HUDEP-2 (cell line): Measurements from ENCODE around the gene PARVG.

ENCODE experiments used
- DNase-seq, 76 experiments: peaks; one replicate each; lab custom pipeline; 2025; ENCODE audit not compliant: unreplicated experiment in 76 of 76; lab: John Stamatoyannopoulos, UW

PARVG gene

DNA sequence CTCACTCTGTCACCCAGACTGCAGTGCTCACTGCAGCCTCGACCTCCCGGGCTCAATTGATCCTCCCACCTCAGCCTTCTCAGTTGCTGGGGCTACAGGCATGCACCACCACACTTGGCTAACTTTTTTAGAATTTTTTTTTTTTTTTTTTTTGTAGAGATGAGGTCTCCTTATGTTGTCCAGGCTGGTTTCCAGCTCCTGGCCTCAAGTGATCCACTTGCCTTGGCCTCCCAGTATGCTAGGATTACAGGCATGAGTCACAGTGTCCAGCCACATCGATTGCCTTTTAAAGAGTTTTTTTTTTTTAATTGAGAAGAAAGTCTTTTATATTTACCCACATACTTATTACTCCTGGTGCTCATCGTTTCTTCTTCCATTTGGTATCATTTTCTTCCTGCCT is 30.0 kb downstream of the PARVG start:
- no peak for DNase-seq

DNA sequence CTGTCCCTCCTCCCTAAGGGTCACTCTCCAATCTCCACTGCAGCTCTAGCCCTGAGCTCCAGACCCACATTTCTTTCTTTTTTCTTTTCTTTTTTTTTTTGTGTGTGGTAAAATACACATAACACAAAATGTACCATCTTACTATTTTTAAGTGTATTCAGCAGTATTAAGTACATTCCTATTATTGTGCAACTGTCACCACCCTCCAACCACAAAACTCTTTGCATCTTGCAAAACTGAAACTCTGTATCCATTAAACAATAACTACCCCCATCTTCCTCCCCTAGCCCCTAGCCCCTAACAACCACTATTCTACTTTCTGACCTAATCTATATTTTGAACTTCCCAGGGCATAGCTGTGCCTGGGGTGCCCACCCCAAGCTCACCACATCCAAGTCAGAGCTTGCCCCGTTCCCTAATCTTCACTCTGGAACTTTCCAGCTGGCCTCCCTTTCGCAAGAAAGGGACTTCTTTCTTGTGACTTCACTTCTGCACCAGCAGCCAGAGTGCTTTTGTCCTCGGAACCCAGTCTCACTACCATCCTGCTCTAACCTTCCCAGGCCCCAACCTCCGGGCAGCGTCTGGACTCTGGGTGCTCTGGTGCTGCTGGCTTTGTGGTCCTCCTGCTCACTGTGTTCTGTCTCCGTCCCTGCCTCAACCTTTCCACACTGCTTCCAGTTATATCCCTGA is 30.7 kb downstream of the PARVG start:
- no peak for DNase-seq

DNA sequence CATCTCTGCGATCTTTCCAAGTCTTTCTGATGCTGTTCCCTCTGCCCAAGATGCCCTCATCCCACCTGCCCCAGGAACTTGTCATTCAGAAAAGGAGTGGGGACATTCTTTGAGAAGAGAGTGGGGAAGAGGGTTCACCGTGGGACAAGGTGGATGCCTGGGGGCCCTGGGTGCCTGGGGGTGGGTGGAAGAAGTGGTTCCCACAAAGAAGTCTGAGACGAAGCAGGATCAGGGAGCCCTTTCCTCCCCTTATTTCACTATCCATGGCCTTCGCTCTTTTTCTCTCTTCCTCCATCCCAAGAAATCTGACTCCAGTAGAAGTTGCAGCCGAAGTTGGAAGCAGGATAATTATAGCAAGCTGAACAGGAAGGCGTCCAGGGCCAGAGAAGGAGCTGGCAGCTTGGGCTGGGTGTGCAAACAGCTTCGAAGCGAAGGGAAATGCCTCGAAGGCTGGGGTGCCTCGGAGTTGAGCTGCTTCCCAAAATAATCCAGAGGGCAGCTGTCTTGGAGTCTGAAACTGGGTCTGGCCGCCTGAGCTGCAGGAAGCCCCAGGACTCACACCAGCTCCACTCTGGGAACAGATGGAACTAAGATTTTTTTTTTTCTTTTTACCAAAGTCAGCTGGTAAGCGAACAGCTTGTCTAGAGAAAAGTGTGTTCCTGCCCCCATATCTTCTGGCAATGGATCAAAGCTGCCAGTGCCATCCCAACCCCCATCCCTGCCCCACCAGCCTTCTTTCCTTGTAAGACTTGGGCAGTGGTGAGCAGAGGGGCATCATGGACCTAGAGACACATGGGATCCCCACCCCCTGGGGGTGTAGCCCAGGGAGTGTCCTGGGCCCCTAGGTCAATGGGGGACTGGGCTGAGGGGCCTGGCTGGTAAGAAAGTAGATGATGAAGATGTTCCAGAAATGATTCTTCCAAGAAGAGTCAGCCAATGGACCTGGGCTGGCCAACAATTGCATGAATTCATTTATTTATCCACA is 31.5 kb downstream of the PARVG start:
- DNase-seq: no peak

DNA sequence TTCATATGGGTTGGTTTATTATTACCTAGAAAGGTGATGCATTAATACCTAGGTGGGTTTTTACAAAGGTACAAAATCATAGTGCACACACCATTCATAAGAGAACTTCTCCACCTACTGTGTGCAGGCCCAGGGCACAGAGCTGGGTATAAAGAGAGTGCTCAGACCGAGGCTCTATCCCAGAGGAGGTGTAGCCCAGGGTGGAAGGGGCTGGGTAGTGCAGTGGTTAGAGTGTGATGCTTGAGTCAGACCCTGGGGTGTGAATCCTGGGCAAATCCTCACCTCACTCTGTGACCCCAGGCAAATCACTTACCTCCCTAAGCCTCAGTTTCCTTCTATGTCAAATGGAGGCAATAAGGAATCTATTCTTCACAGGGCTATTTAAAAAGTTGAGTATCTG is 32.2 kb downstream of the PARVG start:
- no peak for DNase-seq

DNA sequence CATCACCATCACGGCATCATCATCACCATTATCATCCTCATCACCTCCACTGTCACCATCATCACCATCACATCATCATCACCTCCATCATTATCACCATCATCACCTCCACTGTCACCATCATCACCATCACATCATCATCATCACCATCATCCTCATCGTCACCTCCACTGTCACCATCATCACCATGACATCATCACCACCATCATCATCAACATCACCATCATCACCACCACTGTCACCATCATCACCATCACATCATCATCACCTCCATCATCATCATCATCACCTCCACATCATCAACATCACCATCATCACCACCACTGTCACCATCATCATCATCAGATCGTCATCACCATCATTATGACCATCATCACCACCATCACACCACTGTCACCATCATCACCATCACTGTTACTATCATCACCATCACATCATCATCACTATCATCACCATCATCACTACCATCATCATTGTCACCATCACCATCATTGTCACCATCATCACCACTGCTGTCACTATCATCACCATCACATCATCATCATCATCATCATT is 32.8 kb downstream of the PARVG start:
- no peak for DNase-seq

DNA sequence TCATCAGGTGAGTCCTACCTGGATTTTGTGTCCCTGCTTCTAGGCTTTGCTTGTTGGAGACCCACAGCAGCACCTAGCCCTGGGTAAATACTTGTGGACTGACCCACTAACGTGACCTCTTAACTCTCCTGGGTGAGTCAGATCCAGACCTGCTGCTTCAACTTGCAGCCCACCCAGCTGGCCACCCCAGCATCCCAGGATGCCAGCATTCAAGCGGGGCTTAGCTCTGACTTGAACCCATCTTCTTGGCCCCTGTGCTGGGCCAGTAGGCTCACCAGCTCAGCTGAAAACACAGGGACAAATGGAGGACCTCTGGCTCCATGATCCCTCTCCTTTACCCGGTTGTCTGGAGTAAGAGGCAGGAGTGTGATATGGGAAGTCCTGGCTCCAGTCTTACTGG is 33.5 kb downstream of the PARVG start:
- DNase-seq: no peak

DNA sequence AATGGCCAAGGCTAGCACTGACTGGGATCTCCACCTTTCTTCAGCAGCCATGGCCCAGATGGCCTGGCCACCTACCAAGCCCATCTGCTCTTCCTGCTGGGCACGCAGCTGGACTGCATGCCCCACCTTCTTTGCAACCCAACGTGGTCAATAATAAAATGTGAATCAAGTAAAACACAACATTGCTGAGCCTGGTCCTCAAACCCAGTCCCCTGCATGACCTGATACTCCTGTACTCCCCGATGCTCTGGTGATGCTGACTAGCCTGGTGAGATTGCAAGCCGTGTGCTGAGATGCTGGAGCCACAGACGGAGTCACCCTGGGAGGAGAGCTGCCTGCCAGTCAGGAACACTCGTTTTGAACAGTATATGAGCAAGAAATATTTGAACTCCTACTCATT is 34.0 kb downstream of the PARVG start:
- DNase-seq: no peak

DNA sequence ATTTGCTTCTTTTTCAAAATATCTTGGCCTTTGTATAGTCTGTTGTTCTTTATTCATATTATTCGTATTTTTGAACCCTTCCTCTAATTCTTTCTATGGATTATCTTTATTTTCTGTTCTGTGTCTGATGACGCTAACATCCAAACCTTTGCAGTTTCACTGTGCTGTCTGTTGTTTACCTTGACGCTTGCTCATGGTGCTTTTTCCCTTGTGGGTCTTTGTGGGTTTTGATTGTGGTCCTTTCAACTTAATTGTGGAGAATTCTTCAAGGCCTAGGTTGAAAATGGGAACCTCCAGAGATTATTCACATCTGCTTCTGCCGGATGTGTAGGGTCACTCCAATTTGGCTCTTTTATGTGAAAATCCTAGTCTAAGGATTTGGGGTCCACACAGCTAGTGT is 34.6 kb downstream of the PARVG start:
- DNase-seq: no peak

DNA sequence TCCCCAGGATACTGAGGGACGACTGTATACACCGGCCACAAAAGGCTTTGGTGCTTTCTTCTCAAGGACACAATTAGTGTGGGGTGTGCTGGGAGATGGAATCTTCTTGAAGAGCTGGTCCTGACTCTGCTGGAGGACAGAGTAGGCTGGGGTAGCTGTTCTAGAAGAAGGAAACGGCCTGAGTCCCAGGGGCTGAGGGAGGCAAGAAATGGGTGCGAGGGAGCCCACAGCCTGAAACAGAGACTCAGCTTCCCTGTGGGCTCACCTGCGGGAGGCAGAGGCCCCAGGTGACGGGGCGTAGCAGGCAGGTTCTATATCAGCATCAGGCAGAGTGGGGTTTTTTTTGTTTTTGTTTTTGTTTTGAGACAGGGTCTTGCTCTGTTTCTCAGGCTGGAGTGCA is 36.6 kb downstream of the PARVG start:
- DNase-seq: no peak

DNA sequence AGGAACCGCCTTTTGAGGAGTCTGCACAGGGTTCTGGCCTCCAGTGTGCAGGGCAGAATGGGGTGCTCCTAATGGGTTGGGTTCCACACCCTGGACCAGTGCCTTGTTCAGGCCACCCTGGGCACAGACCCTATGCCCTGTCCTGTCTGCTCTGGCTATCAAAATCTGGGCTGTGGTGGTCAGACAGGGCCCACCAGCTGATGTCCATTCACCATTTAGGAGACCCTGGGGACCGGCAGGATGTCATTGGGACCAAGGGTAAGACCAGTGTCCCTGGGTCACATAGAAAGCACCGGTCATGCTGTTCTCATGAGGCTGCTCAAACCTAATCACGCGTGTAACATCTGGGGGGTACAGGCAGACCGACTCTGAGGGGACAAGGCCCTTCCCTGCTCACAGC is 37.3 kb downstream of the PARVG start:
- no peak for DNase-seq

DNA sequence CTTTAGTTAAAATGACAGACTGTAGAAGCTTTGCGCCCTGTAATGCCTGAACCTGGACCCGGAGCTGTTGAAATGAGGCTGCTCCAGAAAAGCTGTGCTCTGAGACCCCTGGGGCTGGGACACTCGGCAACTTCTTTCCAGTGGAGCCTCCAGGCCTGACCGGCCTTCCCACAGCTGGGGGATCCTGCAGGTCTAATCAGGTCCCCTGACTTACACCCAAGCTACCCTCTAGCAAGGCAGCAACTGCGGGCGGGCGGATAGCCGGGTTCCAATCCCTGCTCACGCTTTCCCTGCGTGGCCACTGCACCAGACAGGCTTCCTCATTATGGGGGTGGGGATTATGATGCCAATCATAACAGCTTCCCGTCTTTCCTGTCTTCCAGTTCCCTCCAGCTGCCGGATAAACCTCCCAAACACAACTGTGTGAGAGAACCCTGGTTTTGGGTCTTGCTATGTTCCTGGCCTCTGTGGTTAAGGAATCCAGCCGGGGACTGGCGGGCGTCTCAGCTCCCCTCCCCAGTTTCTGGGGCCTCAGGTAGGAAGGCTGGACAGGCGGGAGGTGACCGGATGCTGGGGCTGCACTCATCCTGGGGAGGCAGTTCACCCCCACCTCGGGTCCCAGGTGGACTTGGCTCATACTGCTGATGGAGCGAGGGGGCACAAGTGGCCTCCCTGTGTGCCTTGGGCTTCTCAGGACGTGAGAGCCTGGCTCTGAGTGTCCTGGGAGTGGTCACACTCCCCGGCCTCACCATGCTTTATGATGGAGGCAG is 38.6 kb downstream of the PARVG start:
- DNase-seq: no peak

DNA sequence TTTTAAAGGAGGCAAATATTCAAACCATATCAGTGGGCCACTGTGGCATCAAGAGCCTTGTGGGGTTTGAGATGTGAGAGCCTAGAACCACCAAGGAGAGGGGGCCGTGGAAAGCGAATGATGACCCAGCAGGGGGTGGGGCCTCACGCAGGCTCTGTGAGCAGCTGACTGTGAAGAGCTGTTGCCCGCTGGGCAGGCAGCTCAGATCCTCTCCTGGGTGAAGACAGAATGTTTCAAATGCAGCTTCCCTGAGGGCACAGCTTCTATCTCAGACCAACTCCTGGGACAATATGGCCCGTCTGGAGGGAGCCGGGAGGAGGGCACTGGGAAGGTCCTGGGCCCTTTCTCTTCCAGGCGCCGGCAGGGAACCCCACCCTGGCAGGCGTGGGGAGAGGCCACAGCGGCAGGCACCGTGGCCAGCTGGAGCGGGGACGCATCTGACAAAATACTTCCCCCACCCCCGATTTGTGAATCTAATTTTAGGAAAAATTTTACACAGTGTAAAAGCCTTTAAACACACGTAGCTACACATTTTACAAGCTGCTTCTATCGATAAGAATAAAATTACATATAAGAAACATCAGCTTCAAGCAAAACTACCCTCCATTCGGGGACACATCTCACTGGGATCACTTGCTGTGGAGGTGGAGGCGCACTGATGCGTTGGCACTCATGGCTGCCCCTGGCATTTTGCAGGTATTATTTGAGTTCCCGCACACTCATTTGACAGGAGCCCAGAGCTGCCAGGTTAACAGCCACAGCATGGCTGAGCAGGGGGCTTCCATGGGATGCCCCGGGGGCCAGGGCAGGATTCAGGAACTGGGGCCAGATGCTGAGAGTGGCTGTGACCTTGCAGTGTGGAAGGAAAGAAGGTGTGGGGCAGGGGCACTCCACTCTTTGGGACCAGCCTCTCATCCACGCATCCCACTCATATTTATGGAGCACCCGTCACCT is 40.3 kb downstream of the PARVG start:
- no peak for DNase-seq

DNA sequence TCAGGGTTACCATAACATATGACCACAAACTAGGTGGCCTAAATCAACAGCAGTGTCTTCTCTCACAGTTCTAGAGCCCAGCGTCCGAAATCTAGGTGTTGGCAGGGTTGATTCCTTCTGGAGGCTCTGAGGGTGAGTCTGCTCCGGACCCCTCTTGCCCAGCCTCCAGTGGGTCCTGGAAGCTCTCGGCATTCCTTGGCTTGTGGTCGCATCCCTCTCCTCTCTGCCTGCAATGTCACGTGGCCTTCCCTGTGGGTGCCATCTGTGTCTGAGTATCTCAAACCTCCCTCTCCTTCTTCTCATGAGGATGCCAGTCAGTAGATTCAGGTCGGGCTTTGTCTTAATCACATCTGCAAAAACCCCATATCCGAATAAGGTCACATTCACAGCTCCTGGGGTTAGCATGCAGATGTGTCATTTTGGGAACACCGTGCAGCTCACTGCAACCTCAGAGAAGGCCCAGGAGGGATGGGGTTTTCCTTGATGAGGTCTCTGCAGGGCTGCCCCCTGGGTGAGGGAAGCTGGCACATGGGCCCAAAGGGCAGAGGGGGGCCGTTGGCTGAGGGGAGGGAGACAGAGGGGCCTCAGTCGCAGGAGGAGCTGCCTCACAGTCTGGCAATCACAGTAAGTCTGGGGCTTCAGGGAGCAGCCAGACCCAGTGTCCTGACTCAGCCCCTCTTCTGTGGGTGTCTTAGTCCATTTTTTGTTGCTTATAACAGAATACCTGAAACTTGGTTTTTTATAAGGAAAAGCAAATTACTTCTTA is 41.2 kb downstream of the PARVG start:
- DNase-seq: no peak

DNA sequence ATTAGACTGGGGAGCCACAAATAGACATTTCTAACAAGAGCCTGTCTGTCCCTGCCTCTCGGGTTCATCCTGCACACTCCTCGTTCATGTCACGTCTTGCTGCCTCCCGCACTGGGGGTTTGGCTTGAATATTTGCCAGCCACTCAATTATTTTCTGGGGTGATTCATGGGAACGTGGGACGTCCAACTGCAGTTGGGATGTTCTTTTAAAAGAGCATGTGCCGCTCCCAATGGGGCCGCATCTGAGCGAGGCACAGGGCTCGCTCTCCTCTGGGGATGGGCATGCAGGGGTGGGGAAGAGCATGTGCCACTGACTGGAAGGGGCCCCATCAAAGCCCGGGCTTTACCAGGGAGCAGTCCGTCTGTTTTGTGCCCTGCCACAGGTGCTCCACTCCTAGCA is 43.4 kb downstream of the PARVG start:
- no peak for DNase-seq

DNA sequence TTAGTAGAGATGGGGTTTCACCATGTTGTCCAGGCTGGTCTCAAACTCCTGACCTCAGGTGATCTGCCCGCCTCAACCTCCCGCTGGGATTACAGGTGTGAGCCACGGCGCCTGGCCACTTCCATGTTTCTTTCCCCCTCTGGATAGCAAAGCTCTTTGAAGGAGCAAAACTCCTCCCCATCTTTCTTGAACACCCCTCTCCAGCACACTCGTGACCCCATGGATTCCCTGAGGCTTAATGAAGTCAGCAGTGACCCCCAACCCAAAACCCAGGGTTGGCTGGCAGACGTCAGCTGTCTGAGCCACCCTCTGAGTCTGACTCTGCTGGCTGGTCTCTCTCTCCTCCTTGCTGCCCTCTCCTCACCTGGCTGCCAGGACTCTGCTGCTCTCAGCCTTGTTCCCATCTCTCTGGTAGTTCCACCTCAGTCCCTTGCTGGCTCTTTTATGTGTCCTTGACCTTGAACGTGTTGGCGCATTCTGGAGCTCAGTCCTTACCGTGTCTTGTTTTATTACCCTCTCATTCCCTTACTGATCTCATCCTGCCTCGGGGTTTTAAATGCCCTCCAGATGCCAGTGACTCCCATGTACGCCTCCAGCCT is 44.5 kb downstream of the PARVG start:
- no peak for DNase-seq

DNA sequence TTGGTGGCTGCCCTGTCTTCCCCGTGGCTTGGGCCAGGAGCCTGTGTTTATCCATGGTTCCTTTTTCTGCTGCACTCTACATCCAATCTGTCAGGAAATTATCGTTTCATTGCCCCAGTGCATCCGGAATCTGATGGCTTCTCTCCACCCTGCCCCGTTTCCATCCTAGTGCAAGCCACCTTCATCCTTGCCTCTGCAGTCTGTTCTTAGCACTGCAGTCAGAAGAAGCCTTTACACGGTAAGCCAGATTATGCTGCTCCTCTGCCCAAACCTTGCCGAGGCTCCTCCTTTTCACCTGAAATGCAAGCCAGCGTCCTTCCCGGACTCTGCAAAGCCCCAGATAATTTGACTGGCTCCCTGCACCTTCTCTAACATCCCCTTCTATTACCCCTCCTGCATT is 45.1 kb downstream of the PARVG start:
- DNase-seq: no peak

DNA sequence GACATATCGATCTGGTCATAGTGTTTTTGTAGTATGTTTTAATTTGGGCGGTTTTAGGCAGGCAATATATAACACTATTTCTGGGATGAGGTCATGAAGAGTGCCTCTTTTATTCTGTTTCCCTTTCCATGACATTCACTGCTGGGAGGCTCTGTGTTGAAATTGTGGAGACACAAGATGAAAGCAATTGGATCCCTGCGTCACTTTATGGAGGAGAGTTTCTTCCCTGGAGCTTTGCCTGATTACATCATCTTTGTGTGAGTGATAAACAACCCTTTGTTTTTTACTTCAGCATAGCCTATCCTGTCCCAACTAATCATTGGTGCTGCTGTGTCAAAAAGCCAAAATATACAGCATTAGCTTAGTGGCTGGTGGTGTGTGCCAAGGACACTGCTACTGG is 48.6 kb downstream of the PARVG start:
- DNase-seq: no peak

DNA sequence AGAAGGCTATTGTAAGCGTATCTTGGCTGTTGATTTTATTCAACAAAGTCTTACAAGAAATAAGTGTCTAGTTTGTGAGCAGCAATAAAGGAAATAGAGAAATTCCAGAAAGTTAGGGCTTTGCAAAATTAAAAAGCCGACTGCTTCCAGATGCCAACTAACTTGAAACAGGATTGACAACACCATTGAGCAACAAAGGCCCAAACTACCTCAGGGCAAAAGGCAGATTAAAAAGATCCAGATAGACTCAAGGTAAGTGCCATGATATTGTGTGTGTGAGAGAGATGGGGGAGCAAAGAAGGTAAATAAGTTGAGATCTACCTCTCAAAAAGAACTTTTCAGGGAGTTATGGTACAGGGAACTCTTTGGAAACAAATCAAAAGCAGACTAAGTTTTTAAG is 49.1 kb downstream of the PARVG start:
- no peak for DNase-seq

DNA sequence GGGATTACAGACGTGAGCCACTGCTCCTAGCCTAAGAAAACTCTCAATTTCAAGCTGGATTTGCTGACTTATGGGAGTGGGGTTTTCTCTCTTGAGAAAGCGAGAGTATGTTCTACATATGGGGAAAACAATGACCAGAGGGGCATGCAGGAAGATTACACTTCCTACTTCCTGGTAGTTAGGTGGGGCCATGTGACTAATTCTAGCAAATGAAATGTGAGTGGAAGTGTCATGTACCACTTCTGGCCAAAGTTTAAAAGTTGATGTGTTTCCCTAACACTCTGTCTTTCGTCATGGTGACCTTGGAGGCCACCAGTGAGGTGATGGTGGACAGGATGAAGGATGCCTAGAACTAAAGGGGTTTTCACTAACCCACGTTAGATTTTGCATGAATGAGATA is 50.5 kb downstream of the PARVG start:
- DNase-seq: no peak
